ENCODE measurements around the gene RPS21. TPM values are rescaled to one million over a fixed set of nuclear protein-coding genes. Genes with fewer than 3 reads are reported as not detected.

Gene RPS21
- total and polyA plus RNA-seq, 9 of the 15 experiments (the other 6 are each of a cell fraction or from before 2014, with no cell fraction given) = 1,380 to 5,647 (median 3,091) TPM

DNA sequence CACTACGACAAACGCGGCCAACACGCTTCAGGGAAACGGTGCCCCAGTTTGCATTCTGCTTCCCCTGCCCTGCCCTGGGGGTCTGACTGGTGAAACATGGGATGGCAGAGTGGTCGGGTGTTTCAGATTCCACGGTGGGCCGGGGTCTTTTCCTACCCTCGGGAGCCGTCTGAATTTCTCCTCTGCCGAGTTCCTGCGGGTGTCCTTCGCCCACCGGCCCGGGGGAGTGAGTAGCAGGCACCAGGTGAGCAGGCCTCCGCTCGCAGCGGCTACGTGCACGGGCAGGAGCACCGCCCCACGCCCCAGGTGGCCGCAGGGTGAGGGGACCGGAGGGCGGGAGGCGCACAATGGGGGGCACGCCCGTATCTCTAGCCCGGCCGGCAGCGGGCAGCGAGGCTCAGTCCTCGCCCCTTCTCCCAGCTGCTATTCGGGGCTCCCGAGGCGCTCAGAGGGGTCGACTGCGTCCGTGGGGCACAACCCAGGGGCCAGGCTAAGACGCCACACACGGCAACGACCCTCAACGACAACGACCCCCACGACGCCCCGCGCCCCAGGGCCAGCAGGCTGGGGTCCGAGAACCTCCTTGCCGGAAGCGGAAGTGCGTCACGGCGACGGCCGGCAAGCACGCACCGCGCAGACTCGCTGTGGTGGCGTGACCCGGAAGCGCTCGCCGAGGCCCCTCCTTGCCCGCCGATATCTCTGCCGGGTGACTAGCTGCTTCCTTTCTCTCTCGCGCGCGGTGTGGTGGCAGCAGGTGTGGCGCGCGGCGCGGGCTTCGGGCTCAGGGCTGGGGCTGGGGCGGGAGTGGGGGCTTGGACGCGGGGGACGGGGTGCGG is at the start of gene RPS21 (continued):
- TF ChIP-seq, protein P1, sequence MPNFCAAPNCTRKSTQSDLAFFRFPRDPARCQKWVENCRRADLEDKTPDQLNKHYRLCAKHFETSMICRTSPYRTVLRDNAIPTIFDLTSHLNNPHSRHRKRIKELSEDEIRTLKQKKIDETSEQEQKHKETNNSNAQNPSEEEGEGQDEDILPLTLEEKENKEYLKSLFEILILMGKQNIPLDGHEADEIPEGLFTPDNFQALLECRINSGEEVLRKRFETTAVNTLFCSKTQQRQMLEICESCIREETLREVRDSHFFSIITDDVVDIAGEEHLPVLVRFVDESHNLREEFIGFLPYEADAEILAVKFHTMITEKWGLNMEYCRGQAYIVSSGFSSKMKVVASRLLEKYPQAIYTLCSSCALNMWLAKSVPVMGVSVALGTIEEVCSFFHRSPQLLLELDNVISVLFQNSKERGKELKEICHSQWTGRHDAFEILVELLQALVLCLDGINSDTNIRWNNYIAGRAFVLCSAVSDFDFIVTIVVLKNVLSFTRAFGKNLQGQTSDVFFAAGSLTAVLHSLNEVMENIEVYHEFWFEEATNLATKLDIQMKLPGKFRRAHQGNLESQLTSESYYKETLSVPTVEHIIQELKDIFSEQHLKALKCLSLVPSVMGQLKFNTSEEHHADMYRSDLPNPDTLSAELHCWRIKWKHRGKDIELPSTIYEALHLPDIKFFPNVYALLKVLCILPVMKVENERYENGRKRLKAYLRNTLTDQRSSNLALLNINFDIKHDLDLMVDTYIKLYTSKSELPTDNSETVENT (CRISPR knock-in tag; IDR thresholded peaks at IDR 0.05) = no peak; the same call in 1 of the 2 replicates
- TF ChIP-seq FIP1L1 (IDR thresholded peaks at IDR 0.05; ENCODE audit: low read depth, low read length, poor library complexity, severe bottlenecking) (peak; percentile 76), RBFOX2 (IDR thresholded peaks at IDR 0.05; ENCODE audit: low read depth, low read length) (peak; percentile 93), NONO (IDR thresholded peaks at IDR 0.05; ENCODE audit: low read depth in 2 of 2, low read length in 1 of 2) (peak in 1 of 2 experiments; percentile 82; a peak in 2 of 4 replicates), GTF2E2 (tag; IDR thresholded peaks at IDR 0.05) (peak; percentile 87), CEBPG (CRISPR knock-in tag; IDR thresholded peaks at IDR 0.05) (peak; percentile 38; the same call in 1 of the 2 replicates), CEBPG (tag; conservative IDR thresholded peaks at IDR 0.05 in 1 of 2, IDR thresholded peaks at IDR 0.05 in 1 of 2) (no peak), CTBP1 (IDR thresholded peaks at IDR 0.05; ENCODE audit: borderline replicate concordance) (peak; percentile 52; the same call in 1 of the 2 replicates), FOXK2 (conservative IDR thresholded peaks at IDR 0.05 in 1 of 2, IDR thresholded peaks at IDR 0.05 in 1 of 2; ENCODE audit: low read depth in 2 of 2) (0 out of 4 replicates have a peak, but pooled peaks of 1 of the 2 experiments have one; percentile 24)
- TF ChIP-seq, protein P2, sequence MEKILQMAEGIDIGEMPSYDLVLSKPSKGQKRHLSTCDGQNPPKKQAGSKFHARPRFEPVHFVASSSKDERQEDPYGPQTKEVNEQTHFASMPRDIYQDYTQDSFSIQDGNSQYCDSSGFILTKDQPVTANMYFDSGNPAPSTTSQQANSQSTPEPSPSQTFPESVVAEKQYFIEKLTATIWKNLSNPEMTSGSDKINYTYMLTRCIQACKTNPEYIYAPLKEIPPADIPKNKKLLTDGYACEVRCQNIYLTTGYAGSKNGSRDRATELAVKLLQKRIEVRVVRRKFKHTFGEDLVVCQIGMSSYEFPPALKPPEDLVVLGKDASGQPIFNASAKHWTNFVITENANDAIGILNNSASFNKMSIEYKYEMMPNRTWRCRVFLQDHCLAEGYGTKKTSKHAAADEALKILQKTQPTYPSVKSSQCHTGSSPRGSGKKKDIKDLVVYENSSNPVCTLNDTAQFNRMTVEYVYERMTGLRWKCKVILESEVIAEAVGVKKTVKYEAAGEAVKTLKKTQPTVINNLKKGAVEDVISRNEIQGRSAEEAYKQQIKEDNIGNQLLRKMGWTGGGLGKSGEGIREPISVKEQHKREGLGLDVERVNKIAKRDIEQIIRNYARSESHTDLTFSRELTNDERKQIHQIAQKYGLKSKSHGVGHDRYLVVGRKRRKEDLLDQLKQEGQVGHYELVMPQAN (IDR thresholded peaks at IDR 0.05; ENCODE audit: borderline replicate concordance) = peak; percentile 56
- TF ChIP-seq, protein P3, sequence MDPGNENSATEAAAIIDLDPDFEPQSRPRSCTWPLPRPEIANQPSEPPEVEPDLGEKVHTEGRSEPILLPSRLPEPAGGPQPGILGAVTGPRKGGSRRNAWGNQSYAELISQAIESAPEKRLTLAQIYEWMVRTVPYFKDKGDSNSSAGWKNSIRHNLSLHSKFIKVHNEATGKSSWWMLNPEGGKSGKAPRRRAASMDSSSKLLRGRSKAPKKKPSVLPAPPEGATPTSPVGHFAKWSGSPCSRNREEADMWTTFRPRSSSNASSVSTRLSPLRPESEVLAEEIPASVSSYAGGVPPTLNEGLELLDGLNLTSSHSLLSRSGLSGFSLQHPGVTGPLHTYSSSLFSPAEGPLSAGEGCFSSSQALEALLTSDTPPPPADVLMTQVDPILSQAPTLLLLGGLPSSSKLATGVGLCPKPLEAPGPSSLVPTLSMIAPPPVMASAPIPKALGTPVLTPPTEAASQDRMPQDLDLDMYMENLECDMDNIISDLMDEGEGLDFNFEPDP (CRISPR knock-in tag; IDR thresholded peaks at IDR 0.05) = no peak
